HG03460 (cell line): ENCODE measurements around the gene PCDH1.

Experiments
- ATAC-seq: cut with Tn5 transposase; IDR thresholded peaks from one replicate; pipeline ENCODE4 v1.9.1; 2021; ENCODE audit not compliant: unreplicated experiment

Gene PCDH1

DNA sequence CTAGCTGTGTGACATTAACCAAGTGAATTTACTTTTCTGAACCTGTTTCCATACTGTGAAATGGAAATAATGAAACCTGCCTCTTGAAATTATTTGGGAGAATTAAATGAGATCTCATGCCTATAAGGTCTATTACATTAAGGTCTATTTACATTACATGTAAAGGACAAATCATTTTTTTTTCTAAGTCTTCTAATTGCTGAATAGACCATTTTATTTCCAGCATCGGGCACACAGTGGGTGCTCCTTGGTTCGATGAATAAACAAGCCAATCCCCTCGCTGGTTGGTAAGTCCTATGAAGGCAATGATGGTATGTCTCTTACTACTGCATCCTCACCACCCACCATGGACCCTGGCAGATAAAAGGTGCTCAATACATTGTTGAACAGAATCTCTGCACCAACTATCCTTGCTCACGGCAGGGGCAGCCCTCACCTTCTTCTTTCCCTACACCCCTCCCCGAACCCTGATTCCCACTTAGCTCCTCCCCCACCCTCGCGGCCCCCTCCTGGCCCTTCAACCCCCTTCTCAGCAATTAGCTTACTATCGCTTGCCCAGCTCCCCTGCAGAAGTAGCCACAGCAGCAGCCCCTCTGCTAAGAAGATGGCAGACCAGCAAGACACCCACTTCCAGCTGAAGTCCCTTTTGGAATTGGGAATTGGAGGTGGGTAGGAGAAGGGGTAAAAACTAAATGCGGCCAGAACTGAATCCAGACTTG lies 3.0 kb downstream of the PCDH1 start:
- ATAC-seq: no peak

DNA sequence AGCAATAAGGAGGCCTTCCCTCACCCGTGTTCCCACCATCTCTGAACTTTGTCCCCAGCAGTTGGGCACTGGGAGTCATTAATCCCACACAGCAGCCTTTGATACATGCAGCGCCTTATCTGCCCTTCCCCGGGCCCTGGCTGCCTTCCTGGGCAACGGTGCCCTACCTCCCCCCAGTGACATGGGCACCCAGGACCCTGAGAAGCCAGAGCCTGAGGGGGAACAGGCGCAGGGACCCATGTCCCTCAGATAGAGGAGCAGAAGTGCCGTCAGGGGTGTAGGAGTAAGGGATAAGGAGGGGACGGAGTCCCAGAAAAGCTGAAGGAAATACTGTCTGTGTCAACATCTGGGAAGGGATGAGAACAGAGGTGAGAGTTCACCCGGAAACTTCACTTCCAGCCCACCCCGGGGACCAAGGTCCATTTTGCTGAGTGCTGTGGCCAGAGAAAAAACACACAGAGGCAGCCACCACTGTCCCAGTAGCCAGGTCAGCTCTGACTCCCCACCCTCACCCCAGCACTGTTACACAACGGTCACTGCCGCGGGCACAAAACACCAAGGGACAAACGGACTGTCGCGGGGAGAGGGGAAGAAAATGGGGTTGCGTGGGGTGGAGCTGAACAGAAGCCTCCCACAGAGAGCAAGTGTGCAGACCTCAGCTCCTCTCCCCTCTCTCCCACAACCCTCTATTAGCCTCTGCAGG lies 3.8 kb downstream of the PCDH1 start:
- ATAC-seq: no peak

DNA sequence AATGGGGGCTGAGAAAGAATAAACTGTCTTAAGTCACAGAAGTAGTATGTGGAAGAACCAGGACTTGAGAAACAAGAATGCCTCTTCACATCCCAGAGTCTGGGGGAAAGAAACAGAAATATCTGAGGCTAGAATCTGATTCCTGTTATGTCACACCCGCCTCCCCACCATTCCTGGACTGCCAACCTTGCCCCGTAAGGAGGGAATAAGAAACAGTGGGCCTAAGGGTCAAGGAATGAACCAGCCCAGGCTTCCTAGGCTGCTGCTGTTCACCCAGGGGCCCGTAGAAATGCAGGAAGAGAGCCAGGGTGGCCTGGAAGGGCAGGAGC lies 4.3 kb downstream of the PCDH1 start:
- no peak for ATAC-seq

DNA sequence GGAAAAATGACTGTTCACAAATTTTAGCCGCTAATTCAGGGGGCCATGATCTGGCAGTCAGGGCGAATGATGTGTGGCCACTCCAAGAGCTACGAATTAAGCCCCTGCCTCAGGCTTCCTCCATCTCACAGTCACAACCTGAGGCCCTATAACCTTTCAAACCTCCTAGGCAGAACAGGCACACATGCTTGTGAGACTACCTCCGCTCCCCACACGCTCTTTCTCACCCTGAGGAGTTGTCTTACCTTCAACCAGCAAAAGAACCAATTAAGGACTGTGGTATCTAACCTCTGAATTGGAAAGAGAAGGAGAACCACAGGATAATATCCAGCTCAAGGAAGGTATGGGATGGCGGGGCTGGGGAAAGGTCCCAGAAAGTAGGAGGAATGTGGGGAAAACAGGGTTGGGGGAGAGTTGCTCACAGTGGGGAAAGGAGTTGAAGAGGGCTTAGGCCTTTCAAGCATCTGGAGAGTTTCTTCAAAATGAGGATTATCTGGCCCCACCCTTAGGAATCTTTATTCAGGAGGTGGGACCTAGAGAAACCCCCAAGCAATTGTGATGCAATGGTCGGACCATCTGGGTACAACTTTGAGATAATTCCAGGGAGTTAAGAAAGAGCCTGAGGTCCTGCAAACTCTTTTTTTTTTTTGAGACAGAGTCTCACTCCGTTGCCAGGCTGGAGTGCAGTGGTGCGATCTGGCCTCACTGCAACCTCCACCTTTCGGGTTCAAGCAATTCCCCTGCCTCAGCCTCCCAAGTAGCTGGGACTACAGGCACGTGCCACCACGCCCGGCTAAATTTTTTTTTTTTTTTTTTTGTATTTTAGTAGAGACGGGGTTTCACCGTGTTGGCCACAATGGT lies 5.5 kb downstream of the PCDH1 start:
- ATAC-seq: no peak

DNA sequence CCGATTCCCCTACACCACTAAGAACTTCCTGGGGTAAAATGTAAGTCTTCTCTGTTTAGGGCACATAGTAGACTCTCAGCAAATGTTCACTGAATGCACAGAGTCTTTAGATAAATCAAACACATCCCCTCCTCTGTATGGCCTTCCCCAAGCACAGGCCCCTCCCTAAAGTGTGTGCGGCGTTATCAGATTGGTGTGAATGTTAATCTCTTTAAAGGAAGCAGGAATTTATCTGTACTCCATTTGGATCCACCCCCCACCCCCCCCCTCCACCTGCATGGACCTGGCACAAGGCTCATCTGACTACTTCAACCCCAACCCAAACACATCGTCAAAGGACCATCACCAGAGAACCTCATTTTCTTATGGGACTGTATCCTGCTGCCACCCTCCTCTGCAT lies 6.3 kb downstream of the PCDH1 start:
- no peak for ATAC-seq

- ATAC-seq: no peak
Observed at GRCh38 chr5:141870871-141871270, 7.3 kb downstream of the PCDH1 start.

GRCh38 chr5:141870228-141870627 lies 8.0 kb downstream of the PCDH1 start:
- no peak for ATAC-seq

- ATAC-seq: no peak
Observed at GRCh38 chr5:141869514-141869913, 8.7 kb downstream of the PCDH1 start.

- ATAC-seq: no peak
Observed at GRCh38 chr5:141869040-141869439, 9.2 kb downstream of the PCDH1 start.

DNA sequence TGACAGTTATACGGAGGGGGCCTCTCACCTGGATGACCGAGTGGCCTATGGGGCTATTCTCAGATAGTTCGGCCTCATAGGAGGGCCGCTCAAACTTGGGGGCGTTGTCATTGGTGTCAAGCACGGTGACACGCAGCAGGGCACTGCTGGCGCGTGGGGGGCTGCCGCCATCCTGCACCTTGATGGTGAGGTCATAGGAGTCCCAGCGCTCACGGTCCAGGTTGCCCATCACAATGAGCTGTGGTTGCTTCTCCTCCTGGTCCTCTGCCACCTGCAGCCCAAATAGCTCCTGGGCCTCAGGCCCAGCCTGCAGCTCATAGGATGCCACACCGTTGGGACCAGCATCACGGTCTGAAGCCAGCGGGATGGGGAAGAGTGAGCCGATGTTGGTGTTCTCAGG lies 9.7 kb downstream of the PCDH1 start:
- no peak for ATAC-seq

- ATAC-seq: no peak
Observed at GRCh38 chr5:141867651-141868050, 10.6 kb downstream of the PCDH1 start.

DNA sequence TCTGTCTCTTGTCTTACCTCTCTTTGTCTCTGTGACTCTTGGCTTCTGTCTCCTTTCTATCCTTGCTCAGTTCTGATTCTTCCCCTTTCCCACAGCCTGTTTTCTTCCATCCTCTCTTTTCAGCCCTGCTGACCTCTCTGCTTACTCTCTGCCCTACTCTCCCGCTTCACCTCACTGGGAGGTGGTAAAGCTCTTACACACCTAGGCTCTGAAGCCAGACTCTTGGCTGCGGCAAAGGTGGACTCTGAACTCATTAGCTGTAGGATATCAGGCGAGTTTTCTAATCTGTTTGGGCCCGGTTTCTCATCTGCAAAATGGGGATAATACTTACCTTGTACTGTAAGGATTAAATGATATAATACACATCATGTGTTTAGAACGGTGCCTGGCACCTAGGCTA lies 11.1 kb downstream of the PCDH1 start:
- ATAC-seq: no peak

DNA sequence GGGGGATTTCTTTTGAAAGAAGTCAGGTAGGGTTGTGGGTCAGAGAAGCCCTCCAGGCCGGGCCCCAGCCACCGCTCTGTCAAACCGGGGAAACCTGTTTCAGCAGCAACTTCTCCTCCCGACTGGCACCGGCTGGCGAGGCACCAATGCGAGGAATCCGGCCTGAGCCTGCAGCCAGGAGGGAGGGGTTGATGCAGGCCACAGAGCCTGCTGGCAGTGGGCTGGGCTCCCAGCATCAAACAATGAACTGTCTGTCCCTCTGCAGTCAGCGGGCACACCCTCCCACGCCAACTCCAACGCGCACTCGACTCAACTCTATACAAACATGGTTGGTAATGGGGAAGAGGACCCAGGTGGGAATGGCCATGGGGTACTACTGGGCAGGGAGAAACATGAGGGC lies 12.1 kb downstream of the PCDH1 start:
- ATAC-seq: no peak

- no peak for ATAC-seq
Observed at GRCh38 chr5:141865406-141865805, 12.8 kb downstream of the PCDH1 start.

GRCh38 chr5:141864371-141865370 lies 13.5 kb downstream of the PCDH1 start:
- no peak for ATAC-seq

DNA sequence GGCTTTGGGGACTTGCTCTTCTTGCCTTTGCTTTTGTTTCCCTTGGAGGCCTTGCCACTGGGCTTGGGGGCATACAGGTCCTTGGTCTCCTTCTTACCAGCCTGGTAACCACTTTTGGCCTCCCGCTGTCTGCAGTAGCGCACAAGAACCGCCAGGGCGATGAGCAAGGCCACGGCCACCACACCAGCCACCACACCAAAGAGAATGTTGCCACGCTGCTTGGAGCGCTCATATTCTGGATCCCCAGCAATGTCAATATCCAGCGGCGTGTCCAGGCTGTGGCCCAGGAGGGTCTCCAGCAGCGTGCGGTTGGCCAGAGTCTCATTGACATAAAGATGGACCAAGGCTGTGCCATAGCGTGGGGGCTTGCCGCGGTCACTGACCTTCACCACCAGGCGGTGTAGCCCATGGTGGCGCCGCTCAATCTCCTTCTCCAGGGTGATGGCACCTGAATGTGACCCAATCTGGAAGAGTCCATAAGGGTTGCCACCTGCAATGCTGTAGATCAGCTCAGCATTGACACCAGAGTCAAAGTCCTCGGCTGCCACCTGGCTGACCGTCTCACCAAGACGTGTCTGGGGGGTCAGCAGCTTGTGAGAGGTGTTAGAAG lies 14.5 kb downstream of the PCDH1 start:
- ATAC-seq: no peak

- ATAC-seq: no peak
Observed at GRCh38 chr5:141862936-141863543, 15.2 kb downstream of the PCDH1 start.

- no peak for ATAC-seq
Observed at GRCh38 chr5:141861194-141861593, 17.0 kb downstream of the PCDH1 start.

GRCh38 chr5:141858079-141858765 lies 20.0 kb downstream of the PCDH1 start:
- ATAC-seq: no peak
